RWPE2 (cell line): ENCODE measurements around the gene ABCD3.

Experiments used
- ATAC-seq: fragments of 200-7000 bp; cut with Tn5 transposase; 3 replicates; pipeline ENCODE4 v1.9.1; 2021; ENCODE audit warnings: low read depth
- DNase-seq: peaks from one replicate; pipeline ENCODE4 v3.0.0-alpha.2; 2020; ENCODE audit warnings: low spot score
- H3K27ac ChIP-seq: fragments of 450-650 bp; 2 replicates; pipeline ENCODE4 v1.5.1; 2017; ENCODE audit warnings: mild to moderate bottlenecking; ENCODE audit not compliant: poor library complexity, severe bottlenecking
- H3K27me3 ChIP-seq: fragments of 250-450 bp; sonication (Bioruptor Pico); 2 replicates; pipeline ENCODE4 v1.5.1; 2021; ENCODE audit warnings: mild to moderate bottlenecking, moderate library complexity; ENCODE audit not compliant: insufficient read depth, poor library complexity, severe bottlenecking
- H3K36me3 ChIP-seq: fragments of 250-450 bp; sonication (Bioruptor Pico); 2 replicates; pipeline ENCODE4 v1.5.1; 2020; ENCODE audit warnings: low read depth, mild to moderate bottlenecking, moderate library complexity
- H3K4me1 ChIP-seq: fragments of 250-450 bp; sonication (Bioruptor Pico); 2 replicates; pipeline ENCODE4 v1.5.1; 2021; ENCODE audit warnings: mild to moderate bottlenecking, moderate library complexity; ENCODE audit not compliant: insufficient read depth, poor library complexity, severe bottlenecking
- H3K4me3 ChIP-seq: fragments of 250-450 bp; sonication (Bioruptor Pico); 2 replicates; pipeline ENCODE4 v1.5.1; 2021; ENCODE audit warnings: mild to moderate bottlenecking, moderate library complexity; ENCODE audit not compliant: severe bottlenecking
- H3K9me3 ChIP-seq: fragments of 250-450 bp; sonication (Bioruptor Pico); 2 replicates; pipeline ENCODE4 v1.5.1; 2021; ENCODE audit warnings: mild to moderate bottlenecking, moderate library complexity; ENCODE audit not compliant: severe bottlenecking
- CTCF ChIP-seq: fragments of 450-650 bp; IDR thresholded peaks from one replicate; pipeline ENCODE4 v1.5.1; 2017; ENCODE audit warnings: mild to moderate bottlenecking, moderate library complexity; ENCODE audit not compliant: poor library complexity, severe bottlenecking

Gene ABCD3

GRCh38 chr1:94504601-94505000, 86.4 kb downstream of the ABCD3 start:
- Histone ChIP-seq H3K36me3 (peaks cover 18% of the 10 kb centered on the region), H3K27ac (no peak overlapping the region), H3K4me3 (no peak overlapping the region), H3K4me1 (no peaks in the 10 kb centered on the region), H3K27me3 (no peaks in the 10 kb centered on the region), H3K9me3 (no peaks in the 10 kb centered on the region)
- no peak for TF ChIP-seq CTCF
- ATAC-seq (no peak), DNase-seq (no peak)

- no peak overlapping the region for H3K4me3 ChIP-seq
- H3K4me1 ChIP-seq, result no peaks in the 10 kb centered on the region
- H3K9me3 ChIP-seq, result no peaks in the 10 kb centered on the region
- DNase-seq, result no peak
- no peaks in the 10 kb centered on the region for H3K27me3 ChIP-seq
- ATAC-seq, result no peak
- 0 out of 2 replicates have a peak, but pooled peaks cover 5% of the 10 kb centered on the region for H3K36me3 ChIP-seq
- no peak overlapping the region for H3K27ac ChIP-seq
- no peak for TF ChIP-seq CTCF
These were observed 94.6 kb downstream of the ABCD3 start for GRCh38 chr1:94512816-94513215.

GRCh38 chr1:94514095-94514727, 96.0 kb downstream of the ABCD3 start:
- H3K4me3 ChIP-seq, result no peak overlapping the region
- DNase-seq, result no peak
- H3K4me1 ChIP-seq, result no peaks in the 10 kb centered on the region
- ATAC-seq, result peak; percentile 71; the same call in 2 of the 3 replicates
- H3K27me3 ChIP-seq, result no peaks in the 10 kb centered on the region
- H3K36me3 ChIP-seq, result 0 out of 2 replicates have a peak, but pooled peaks cover 5% of the 10 kb centered on the region
- H3K9me3 ChIP-seq, result no peaks in the 10 kb centered on the region
- no peak overlapping the region for H3K27ac ChIP-seq
- peak; percentile 90 for TF ChIP-seq CTCF

GRCh38 chr1:94515296-94515947, 97.2 kb downstream of the ABCD3 start:
- H3K27me3 ChIP-seq, result no peaks in the 10 kb centered on the region
- TF ChIP-seq CTCF, result no peak
- H3K9me3 ChIP-seq, result no peaks in the 10 kb centered on the region
- ATAC-seq (no peak), DNase-seq (no peak)
- no peak overlapping the region for H3K27ac ChIP-seq
- no peaks in the 10 kb centered on the region for H3K4me1 ChIP-seq
- no peak overlapping the region for H3K4me3 ChIP-seq
- 0 out of 2 replicates have a peak, but pooled peaks cover 5% of the 10 kb centered on the region for H3K36me3 ChIP-seq

GRCh38 chr1:94519351-94519750, 101.2 kb downstream of the ABCD3 start:
- Histone ChIP-seq H3K9me3 (no peaks in the 10 kb centered on the region), H3K4me1 (peaks cover 4% of the 10 kb centered on the region), H3K36me3 (0 out of 2 replicates have a peak, but pooled peaks cover 5% of the 10 kb centered on the region), H3K27me3 (no peaks in the 10 kb centered on the region), H3K27ac (no peak overlapping the region), H3K4me3 (no peak overlapping the region)
- no peak for ATAC-seq
- TF ChIP-seq CTCF, result no peak
- DNase-seq, result no peak
